Endodermal cell (in vitro differentiated cells): Measurements from ENCODE around the gene DZANK1. TPM values are rescaled to one million over a fixed set of nuclear protein-coding genes. Genes with fewer than 3 reads are reported as not detected.
A peak's percentile ranks its signal among the peaks of the same experiment; 100 is the strongest.

ENCODE experiments used
- DNase-seq: peaks from one replicate; pipeline ENCODE4 v3.0.0-alpha.2; 2017
- H3K27ac ChIP-seq: 2 replicates; pipeline ENCODE4 v1.5.1; 2013; ENCODE audit warnings: mild to moderate bottlenecking, low read depth, low read length, moderate library complexity
- H3K27me3 ChIP-seq: 2 replicates; pipeline ENCODE4 v1.6.1; 2013; ENCODE audit warnings: mild to moderate bottlenecking, low read length, moderate library complexity; ENCODE audit not compliant: insufficient read depth, control insufficient read depth, poor library complexity, severe bottlenecking
- H3K36me3 ChIP-seq: 2 replicates; pipeline ENCODE4 v1.7.0; 2013; ENCODE audit warnings: mild to moderate bottlenecking, low read length, moderate library complexity; ENCODE audit not compliant: control insufficient read depth, insufficient read depth
- H3K4me1 ChIP-seq: one replicate; pipeline ENCODE4 v1.7.0; 2013; ENCODE audit warnings: low read length; ENCODE audit not compliant: control insufficient read depth, insufficient read depth
- H3K4me3 ChIP-seq: 2 replicates; pipeline ENCODE4 v1.5.1; 2013; ENCODE audit warnings: mild to moderate bottlenecking, low read length, moderate library complexity
- H3K9ac ChIP-seq: 2 replicates; pipeline ENCODE4 v1.6.1; 2013; ENCODE audit warnings: mild to moderate bottlenecking, low read length, moderate library complexity; ENCODE audit not compliant: poor library complexity, severe bottlenecking; ENCODE audit errors: extremely low read depth
- H3K9me3 ChIP-seq: 2 replicates; pipeline ENCODE4 v1.6.1; 2013; ENCODE audit warnings: mild to moderate bottlenecking, low read length, moderate library complexity; ENCODE audit not compliant: control insufficient read depth
- H3K27ac Mint-ChIP-seq: 2 replicates; pipeline ENCODE4 v1.8.0; 2020; ENCODE audit warnings: mixed read lengths
- H3K27me3 Mint-ChIP-seq: 2 replicates; pipeline ENCODE4 v1.8.0; 2021; ENCODE audit warnings: mild to moderate bottlenecking, mixed read lengths; ENCODE audit not compliant: insufficient read depth
- H3K36me3 Mint-ChIP-seq: 2 replicates; pipeline ENCODE4 v1.8.0; 2020; ENCODE audit warnings: low read depth, mixed read lengths
- H3K4me1 Mint-ChIP-seq: 2 replicates; pipeline ENCODE4 v1.8.0; 2020; ENCODE audit warnings: mixed read lengths
- H3K4me3 Mint-ChIP-seq: 2 replicates; pipeline ENCODE4 v1.8.0; 2020; ENCODE audit warnings: mild to moderate bottlenecking, moderate library complexity, mixed read lengths
- H3K9me3 Mint-ChIP-seq: 2 replicates; pipeline ENCODE4 v1.8.0; 2020; ENCODE audit warnings: mild to moderate bottlenecking, mixed read lengths
- WGBS, 2 experiments: methylation state at CpG; one replicate each; pipeline versions ENCODE4 v1.1.5 to v1.1.7; 2013; ENCODE audit warnings: missing lambda C conversion rate in 2 of 2, mixed read lengths in 1 of 2; ENCODE audit not compliant: insufficient coverage in 1 of 2, insufficient read length in 1 of 2; 5-methylcytosine and 5-hydroxymethylcytosine counted together
- total RNA-seq, 2 donors: library from RNA; stranded (reverse); fragmentation: NEBNext Ultra II Directional in 1 of 2; extraction: Animal tissue kit (Norgen Biotek cat#: 25700) in 1 of 2; gene quantifications; 2 replicates in 1 of 2; 3 replicates in 1 of 2; pipeline ENCODE4 v1.2.1, GENCODE V29; 2021
- TF ChIP-seq, protein P1 (sequence below): fragments of 200-600 bp; sonication (generic); conservative IDR thresholded peaks from 2 replicates; pipeline ENCODE4 v1.5.0; 2021; ENCODE audit warnings: antibody characterized with exemption, mild to moderate bottlenecking

DZANK1 gene
- total RNA-seq, 2 donors from 2014 or later, result 14.8 to 18.8 TPM

DNA sequence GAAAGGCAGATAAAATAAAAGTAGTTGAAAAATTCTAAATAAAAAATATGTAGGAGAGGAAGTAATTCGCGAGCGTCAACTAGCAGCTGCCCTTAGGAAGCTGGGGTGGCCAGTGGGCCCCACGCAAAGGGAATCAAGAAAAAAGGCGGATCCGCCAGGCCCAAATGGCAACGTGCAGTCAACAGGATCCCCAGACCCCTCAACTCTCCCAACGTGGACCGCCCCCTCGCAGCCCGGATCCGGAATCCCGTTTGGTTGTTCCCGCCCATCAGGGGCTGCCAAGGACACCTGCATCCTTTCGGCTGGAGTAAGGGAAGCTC is 296 bp downstream of the DZANK1 start:
- TF ChIP-seq, protein P1, sequence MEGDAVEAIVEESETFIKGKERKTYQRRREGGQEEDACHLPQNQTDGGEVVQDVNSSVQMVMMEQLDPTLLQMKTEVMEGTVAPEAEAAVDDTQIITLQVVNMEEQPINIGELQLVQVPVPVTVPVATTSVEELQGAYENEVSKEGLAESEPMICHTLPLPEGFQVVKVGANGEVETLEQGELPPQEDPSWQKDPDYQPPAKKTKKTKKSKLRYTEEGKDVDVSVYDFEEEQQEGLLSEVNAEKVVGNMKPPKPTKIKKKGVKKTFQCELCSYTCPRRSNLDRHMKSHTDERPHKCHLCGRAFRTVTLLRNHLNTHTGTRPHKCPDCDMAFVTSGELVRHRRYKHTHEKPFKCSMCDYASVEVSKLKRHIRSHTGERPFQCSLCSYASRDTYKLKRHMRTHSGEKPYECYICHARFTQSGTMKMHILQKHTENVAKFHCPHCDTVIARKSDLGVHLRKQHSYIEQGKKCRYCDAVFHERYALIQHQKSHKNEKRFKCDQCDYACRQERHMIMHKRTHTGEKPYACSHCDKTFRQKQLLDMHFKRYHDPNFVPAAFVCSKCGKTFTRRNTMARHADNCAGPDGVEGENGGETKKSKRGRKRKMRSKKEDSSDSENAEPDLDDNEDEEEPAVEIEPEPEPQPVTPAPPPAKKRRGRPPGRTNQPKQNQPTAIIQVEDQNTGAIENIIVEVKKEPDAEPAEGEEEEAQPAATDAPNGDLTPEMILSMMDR, result no peak
- H3K36me3 Mint-ChIP-seq, result peaks cover 14% of the 10 kb centered on the region

DNA sequence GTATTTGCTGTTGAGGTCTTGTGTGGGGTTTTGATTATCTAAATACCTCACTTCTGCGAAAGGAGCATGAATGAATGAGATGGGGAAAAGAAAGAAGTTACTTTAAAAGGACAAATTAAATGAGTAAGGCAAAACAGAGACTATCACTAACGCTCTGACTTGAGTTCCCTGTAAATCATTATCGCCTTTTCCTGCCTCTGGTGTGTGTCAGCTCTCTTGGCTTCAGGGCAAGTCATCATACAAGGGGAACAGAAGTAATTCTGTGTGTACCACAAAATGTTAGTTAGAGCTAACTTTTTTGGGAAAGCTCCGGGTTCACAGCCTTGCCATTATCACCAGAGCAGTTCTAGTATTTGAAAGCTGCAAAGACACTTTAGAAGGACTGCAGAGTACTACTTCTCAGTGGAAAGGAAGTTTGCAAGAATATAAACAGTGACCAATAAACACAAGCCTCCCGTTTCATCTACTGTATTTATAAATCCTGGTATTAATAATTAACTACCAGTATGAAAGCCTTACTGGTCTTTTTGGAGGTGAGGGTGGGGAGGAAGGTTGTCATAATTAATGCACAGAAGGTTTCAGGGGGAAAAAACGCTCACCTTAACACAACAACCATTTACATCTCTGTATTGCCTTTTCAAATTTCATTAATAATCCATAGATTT is 1.2 kb downstream of the DZANK1 start:
- no peaks in the 10 kb centered on the region for H3K27me3 ChIP-seq
- Mint-ChIP-seq H3K9me3 (no peaks in the 10 kb centered on the region), H3K27me3 (no peaks in the 10 kb centered on the region), H3K27ac (no peak overlapping the region), H3K36me3 (peaks cover 8% of the 10 kb centered on the region), H3K4me1 (peaks cover 12% of the 10 kb centered on the region), H3K4me3 (peak overlapping the region; percentile 94)
- no peak for DNase-seq
- peak overlapping the region; percentile 93 for H3K4me3 ChIP-seq
- no peak overlapping the region for H3K9ac ChIP-seq
- H3K36me3 ChIP-seq, result peaks cover 17% of the 10 kb centered on the region
- no peaks in the 10 kb centered on the region for H3K4me1 ChIP-seq
- no peak overlapping the region for H3K27ac ChIP-seq
- WGBS, 2 experiments, result 89 to 93% methylated on average over 4 to 5 of the region's 6 CpGs
- no peaks in the 10 kb centered on the region for H3K9me3 ChIP-seq
- TF ChIP-seq, protein P1, result no peak

More for the DNA sequence above, 296 bp downstream of the DZANK1 start:
- H3K9me3 Mint-ChIP-seq, result no peaks in the 10 kb centered on the region
- DNase-seq, result no peak
- H3K4me1 ChIP-seq, result no peaks in the 10 kb centered on the region
- no peaks in the 10 kb centered on the region for H3K27me3 ChIP-seq
- peaks cover 26% of the 10 kb centered on the region for H3K36me3 ChIP-seq
- H3K4me3 ChIP-seq, result peak overlapping the region; percentile 93
- no peaks in the 10 kb centered on the region for H3K9me3 ChIP-seq
- H3K9ac ChIP-seq, result peak overlapping the region; percentile 99
- H3K27ac ChIP-seq, result peak overlapping the region; percentile 100
- H3K4me3 Mint-ChIP-seq, result peak overlapping the region; percentile 94
- 0% methylated on average over 3 to 15 of the region's 15 CpGs for WGBS, 2 experiments
- H3K4me1 Mint-ChIP-seq, result peaks cover 12% of the 10 kb centered on the region
- no peaks in the 10 kb centered on the region for H3K27me3 Mint-ChIP-seq
- H3K27ac Mint-ChIP-seq, result peak overlapping the region; percentile 100

DNA sequence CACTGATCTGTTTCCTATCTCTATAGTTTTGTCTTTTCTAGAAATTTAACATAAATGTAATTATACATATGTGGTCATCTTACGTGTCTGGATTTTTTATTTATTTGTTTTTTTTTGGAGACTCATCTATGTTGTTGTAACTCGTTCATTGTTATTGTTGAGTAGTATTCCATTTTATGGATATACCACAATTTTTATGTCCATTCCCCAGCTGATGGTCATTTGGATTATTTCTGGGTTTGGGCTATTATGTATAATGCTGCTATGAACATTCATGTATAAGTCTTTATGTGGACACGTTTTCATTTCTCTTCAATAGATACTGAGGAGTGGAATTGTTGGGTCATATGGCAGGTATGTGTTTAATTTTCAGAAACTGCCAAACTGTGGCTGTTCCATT is 10.2 kb downstream of the DZANK1 start:
- Histone ChIP-seq H3K27me3 (no peaks in the 10 kb centered on the region), H3K4me3 (no peak overlapping the region), H3K27ac (no peak overlapping the region), H3K4me1 (no peaks in the 10 kb centered on the region), H3K36me3 (peaks cover 5% of the 10 kb centered on the region), H3K9me3 (peaks cover 13% of the 10 kb centered on the region), H3K9ac (no peak overlapping the region)
- WGBS, 2 experiments, result 85% methylated on average over 2 of the region's 3 CpGs; no CpG with 5 or more reads in 1 of the 2 experiments
- Mint-ChIP-seq H3K4me1 (no peaks in the 10 kb centered on the region), H3K4me3 (no peak overlapping the region), H3K36me3 (no peaks in the 10 kb centered on the region), H3K27ac (no peak overlapping the region), H3K9me3 (peaks cover 15% of the 10 kb centered on the region), H3K27me3 (peaks cover 2% of the 10 kb centered on the region)
- DNase-seq, result no peak
- TF ChIP-seq, protein P1, result no peak
